Measurements from ENCODE around the gene CMTM7. TPM values are rescaled to one million over a fixed set of nuclear protein-coding genes. Genes with fewer than 3 reads are reported as not detected.

CMTM7 gene
- total RNA-seq, 1 donor from 2014 or later: 95.5 TPM

DNA sequence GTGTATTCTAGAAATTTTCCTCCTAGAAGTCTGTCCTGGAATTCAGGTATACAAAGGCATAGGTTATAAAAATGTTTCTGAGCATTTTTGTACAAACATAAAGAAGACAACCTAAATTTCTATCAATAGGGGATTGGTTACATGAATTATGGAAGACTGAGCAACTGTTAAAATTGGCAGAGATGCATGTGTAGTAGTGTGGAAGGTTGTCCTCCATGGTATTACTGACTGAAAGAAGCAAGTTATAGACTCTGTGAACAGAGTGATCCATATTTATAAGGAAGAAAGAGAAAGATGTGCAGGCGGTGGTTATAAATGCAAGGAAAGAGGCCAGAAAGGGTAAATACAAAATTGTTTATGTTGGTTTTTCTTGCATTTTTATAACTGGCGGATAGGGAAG is 38.3 kb upstream of the CMTM7 start:
- TF ChIP-seq, protein P1, sequence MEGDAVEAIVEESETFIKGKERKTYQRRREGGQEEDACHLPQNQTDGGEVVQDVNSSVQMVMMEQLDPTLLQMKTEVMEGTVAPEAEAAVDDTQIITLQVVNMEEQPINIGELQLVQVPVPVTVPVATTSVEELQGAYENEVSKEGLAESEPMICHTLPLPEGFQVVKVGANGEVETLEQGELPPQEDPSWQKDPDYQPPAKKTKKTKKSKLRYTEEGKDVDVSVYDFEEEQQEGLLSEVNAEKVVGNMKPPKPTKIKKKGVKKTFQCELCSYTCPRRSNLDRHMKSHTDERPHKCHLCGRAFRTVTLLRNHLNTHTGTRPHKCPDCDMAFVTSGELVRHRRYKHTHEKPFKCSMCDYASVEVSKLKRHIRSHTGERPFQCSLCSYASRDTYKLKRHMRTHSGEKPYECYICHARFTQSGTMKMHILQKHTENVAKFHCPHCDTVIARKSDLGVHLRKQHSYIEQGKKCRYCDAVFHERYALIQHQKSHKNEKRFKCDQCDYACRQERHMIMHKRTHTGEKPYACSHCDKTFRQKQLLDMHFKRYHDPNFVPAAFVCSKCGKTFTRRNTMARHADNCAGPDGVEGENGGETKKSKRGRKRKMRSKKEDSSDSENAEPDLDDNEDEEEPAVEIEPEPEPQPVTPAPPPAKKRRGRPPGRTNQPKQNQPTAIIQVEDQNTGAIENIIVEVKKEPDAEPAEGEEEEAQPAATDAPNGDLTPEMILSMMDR (IDR thresholded peaks at IDR 0.05; ENCODE audit: partially characterized antibody, unreplicated experiment): no peak
- H3K4me3 Mint-ChIP-seq (ENCODE audit: unreplicated experiment): no peak overlapping the region
- H3K36me3 Mint-ChIP-seq (ENCODE audit: unreplicated experiment): no peaks in the 10 kb centered on the region
- no peak for DNase-seq
- H3K9me3 Mint-ChIP-seq (ENCODE audit: unreplicated experiment): peaks cover 4% of the 10 kb centered on the region
- no peak overlapping the region for H3K27ac Mint-ChIP-seq (ENCODE audit: unreplicated experiment)
- no peaks in the 10 kb centered on the region for H3K27me3 Mint-ChIP-seq (ENCODE audit: unreplicated experiment)
- no peaks in the 10 kb centered on the region for H3K4me1 Mint-ChIP-seq (ENCODE audit: low read depth, unreplicated experiment)

DNA sequence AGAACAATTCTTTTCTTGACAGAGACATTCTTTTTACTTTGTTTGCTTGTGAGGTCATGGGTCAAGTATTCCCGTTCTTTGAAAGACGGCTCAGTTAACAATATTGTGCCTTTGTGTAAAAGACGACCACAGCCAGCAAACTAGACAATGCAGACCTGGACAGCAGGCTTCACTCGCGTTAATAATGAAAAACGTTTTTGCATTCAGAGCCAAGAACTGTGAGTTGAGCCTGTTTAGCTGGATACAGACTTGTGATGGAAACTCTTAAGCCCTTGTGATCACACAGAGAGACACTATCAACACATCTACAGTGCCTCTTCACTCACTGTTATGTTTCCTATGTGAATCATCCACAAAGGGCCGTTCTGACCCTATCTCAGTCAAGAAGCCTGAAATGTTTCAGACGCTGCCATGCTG is 37.3 kb upstream of the CMTM7 start:
- DNase-seq: no peak
- Mint-ChIP-seq H3K9me3 (ENCODE audit: unreplicated experiment) (no peaks in the 10 kb centered on the region), H3K36me3 (ENCODE audit: unreplicated experiment) (no peaks in the 10 kb centered on the region), H3K27me3 (ENCODE audit: unreplicated experiment) (no peaks in the 10 kb centered on the region), H3K4me3 (ENCODE audit: unreplicated experiment) (no peak overlapping the region), H3K27ac (ENCODE audit: unreplicated experiment) (no peak overlapping the region), H3K4me1 (ENCODE audit: low read depth, unreplicated experiment) (no peaks in the 10 kb centered on the region)
- TF ChIP-seq, protein P1 (IDR thresholded peaks at IDR 0.05; ENCODE audit: partially characterized antibody, unreplicated experiment): no peak

DNA sequence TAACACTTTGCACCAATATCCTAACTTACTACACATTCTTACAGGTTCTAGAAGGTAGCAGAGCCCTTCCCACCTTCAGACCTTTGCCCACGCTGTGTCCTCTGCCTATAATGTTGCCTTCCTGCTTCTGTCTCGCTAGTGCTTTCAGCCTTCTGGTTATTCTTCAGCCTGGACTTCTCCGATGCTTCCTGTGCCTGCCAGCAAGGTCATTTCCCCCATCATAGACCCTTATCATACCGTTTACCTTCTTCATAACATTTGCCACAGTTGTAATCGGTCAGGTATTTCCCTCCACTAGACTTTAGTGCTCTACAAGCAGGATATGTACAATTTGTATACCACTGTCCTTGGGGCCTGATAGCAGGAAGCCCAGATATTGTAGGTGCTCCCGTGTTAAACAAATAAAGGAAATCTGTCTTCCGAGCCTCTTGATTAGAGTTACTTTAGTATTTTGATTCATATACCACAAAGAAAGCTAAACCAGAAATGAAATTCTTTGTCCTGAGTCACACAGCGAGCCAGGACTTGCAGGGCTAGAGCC is 35.8 kb upstream of the CMTM7 start:
- DNase-seq: no peak
- Mint-ChIP-seq H3K27me3 (ENCODE audit: unreplicated experiment) (no peaks in the 10 kb centered on the region), H3K4me1 (ENCODE audit: low read depth, unreplicated experiment) (peaks cover 2% of the 10 kb centered on the region), H3K4me3 (ENCODE audit: unreplicated experiment) (no peak overlapping the region), H3K36me3 (ENCODE audit: unreplicated experiment) (no peaks in the 10 kb centered on the region), H3K27ac (ENCODE audit: unreplicated experiment) (no peak overlapping the region), H3K9me3 (ENCODE audit: unreplicated experiment) (no peaks in the 10 kb centered on the region)
- TF ChIP-seq, protein P1 (IDR thresholded peaks at IDR 0.05; ENCODE audit: partially characterized antibody, unreplicated experiment): no peak

GRCh38 chr3:32359766-32360492 is 31.7 kb upstream of the CMTM7 start:
- Mint-ChIP-seq H3K4me3 (ENCODE audit: unreplicated experiment) (no peak overlapping the region), H3K27ac (ENCODE audit: unreplicated experiment) (no peak overlapping the region), H3K4me1 (ENCODE audit: low read depth, unreplicated experiment) (peaks cover 2% of the 10 kb centered on the region), H3K9me3 (ENCODE audit: unreplicated experiment) (peaks cover 3% of the 10 kb centered on the region), H3K27me3 (ENCODE audit: unreplicated experiment) (no peaks in the 10 kb centered on the region), H3K36me3 (ENCODE audit: unreplicated experiment) (no peaks in the 10 kb centered on the region)
- DNase-seq: no peak
- TF ChIP-seq, protein P1 (IDR thresholded peaks at IDR 0.05; ENCODE audit: partially characterized antibody, unreplicated experiment): no peak

DNA sequence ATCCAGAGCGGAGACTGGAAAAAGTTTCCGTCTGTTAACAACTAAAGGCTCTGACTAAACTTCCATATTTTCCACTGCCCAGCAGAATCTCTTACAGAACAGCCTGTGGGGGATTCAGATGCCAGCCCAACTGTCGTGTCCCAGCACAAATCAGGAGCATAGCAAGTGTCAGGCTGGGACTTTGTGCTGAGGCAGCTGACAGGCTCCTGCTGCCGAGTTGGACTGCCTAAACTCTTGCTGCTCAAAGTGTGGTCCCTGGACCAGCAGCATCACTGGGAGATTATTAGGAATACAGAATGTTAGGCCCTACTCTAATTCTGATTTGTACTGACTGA is 31.2 kb upstream of the CMTM7 start:
- no peaks in the 10 kb centered on the region for H3K27me3 Mint-ChIP-seq (ENCODE audit: unreplicated experiment)
- peaks cover 3% of the 10 kb centered on the region for H3K9me3 Mint-ChIP-seq (ENCODE audit: unreplicated experiment)
- H3K4me3 Mint-ChIP-seq (ENCODE audit: unreplicated experiment): no peak overlapping the region
- no peak for DNase-seq
- H3K4me1 Mint-ChIP-seq (ENCODE audit: low read depth, unreplicated experiment): peaks cover 2% of the 10 kb centered on the region
- no peaks in the 10 kb centered on the region for H3K36me3 Mint-ChIP-seq (ENCODE audit: unreplicated experiment)
- no peak overlapping the region for H3K27ac Mint-ChIP-seq (ENCODE audit: unreplicated experiment)
- TF ChIP-seq, protein P1 (IDR thresholded peaks at IDR 0.05; ENCODE audit: partially characterized antibody, unreplicated experiment): no peak
